ENCODE results near the gene GOLGA8H. TPM values are rescaled to one million over a fixed set of nuclear protein-coding genes. Genes with fewer than 3 reads are reported as not detected.
A peak's percentile ranks its signal among the peaks of the same experiment; 100 is the strongest.
"Not testable (repeated sequence)": the region's sequence is repeated elsewhere in the genome, so short reads cannot be mapped to it uniquely, and the experiment has no call there.

Gene GOLGA8H
- total RNA-seq (2012; rRNA removed) = not detected in 2 replicates

DNA sequence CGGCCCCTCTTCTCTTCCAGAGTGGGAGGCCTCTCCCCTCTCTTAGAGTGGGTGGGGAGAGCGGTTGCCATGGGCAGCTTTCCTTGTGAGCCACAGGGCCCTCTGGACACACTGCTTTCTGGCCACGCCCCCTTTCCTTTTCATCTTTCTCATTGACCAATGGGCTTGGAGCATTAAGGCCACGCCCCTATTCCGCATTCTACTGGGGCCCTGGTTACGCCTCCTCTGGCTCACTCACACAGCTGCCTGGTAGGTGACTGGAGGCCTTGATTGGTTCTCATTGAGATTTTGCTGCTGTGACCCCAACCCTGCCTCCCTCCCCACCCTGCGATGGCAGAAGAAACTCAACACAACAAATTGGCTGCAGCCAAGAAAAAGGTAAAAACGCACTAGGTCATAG lies at the start of gene GOLGA8H:
Gene GOLGA8H (plus strand): TSS at position 233 of the 400 bp plus-strand sequence. CDS start 98 bp downstream, at position 331.
- H3K27me3 ChIP-seq (ENCODE audit: control insufficient read depth, insufficient read depth, low read length); H3K4me2 ChIP-seq (ENCODE audit: low read length); H3K36me3 ChIP-seq (ENCODE audit: insufficient read depth, low read length); H3K4me1 ChIP-seq (ENCODE audit: control insufficient read depth, insufficient read depth, low read length); H3K9ac ChIP-seq (ENCODE audit: low read depth, low read length); H3K4me3 ChIP-seq (ENCODE audit: low read length); H3K9me3 ChIP-seq (replicated peaks; ENCODE audit: low read length): not testable (repeated sequence)

- H3K36me3 ChIP-seq (ENCODE audit: insufficient read depth, low read length); H3K9me3 ChIP-seq (replicated peaks; ENCODE audit: low read length); H3K4me2 ChIP-seq (ENCODE audit: low read length); H3K9ac ChIP-seq (ENCODE audit: low read depth, low read length); H3K27me3 ChIP-seq (ENCODE audit: control insufficient read depth, insufficient read depth, low read length); H3K4me3 ChIP-seq (ENCODE audit: low read length); H3K4me1 ChIP-seq (ENCODE audit: control insufficient read depth, insufficient read depth, low read length): not testable (repeated sequence)
Measured at GRCh38 chr15:30566949-30567348, 36.9 kb upstream of the GOLGA8H start.

DNA sequence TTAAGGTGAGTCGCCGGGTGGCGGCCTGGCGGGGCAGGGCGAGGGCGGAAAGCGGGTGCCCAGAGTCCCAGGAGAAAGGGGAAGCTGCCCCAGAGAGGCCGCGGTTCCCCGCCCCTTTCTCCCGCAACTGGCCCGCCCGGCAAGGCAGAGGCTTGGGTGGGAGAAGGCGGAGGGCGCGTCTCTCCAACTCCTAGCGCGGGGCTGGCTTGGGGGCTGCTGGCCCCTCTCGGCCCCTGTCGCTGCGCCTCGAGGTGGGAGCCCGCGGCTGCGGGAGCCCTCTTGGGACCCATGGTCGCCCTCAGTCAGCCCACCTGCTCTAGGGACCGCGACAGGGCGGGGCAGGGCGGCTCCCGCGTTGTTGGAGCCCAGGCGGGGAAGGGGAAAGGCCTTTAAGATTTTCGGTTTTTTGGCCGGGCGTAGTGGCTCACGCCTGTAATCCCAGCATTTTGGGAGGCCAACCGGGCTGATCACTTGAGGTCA lies 30.8 kb upstream of the GOLGA8H start:
- not testable (repeated sequence) for H3K4me2 ChIP-seq (ENCODE audit: low read length); H3K9ac ChIP-seq (ENCODE audit: low read depth, low read length); H3K4me3 ChIP-seq (ENCODE audit: low read length); H3K36me3 ChIP-seq (ENCODE audit: insufficient read depth, low read length); H3K27me3 ChIP-seq (ENCODE audit: control insufficient read depth, insufficient read depth, low read length); H3K9me3 ChIP-seq (replicated peaks; ENCODE audit: low read length); H3K4me1 ChIP-seq (ENCODE audit: control insufficient read depth, insufficient read depth, low read length)

GRCh38 chr15:30579394-30579970 lies 24.3 kb upstream of the GOLGA8H start:
- H3K4me1 ChIP-seq (ENCODE audit: control insufficient read depth, insufficient read depth, low read length) = not testable (repeated sequence)

GRCh38 chr15:30580716-30581115 lies 23.1 kb upstream of the GOLGA8H start:
- not testable (repeated sequence) for H3K9me3 ChIP-seq (replicated peaks; ENCODE audit: low read length); H3K36me3 ChIP-seq (ENCODE audit: insufficient read depth, low read length); H3K4me2 ChIP-seq (ENCODE audit: low read length); H3K9ac ChIP-seq (ENCODE audit: low read depth, low read length); H3K4me3 ChIP-seq (ENCODE audit: low read length); H3K4me1 ChIP-seq (ENCODE audit: control insufficient read depth, insufficient read depth, low read length); H3K27me3 ChIP-seq (ENCODE audit: control insufficient read depth, insufficient read depth, low read length)

More at GRCh38 chr15:30579394-30579970, 24.3 kb upstream of the GOLGA8H start:
- not testable (repeated sequence) for H3K4me3 ChIP-seq (ENCODE audit: low read length); H3K4me2 ChIP-seq (ENCODE audit: low read length); H3K27me3 ChIP-seq (ENCODE audit: control insufficient read depth, insufficient read depth, low read length); H3K9me3 ChIP-seq (replicated peaks; ENCODE audit: low read length); H3K9ac ChIP-seq (ENCODE audit: low read depth, low read length); H3K36me3 ChIP-seq (ENCODE audit: insufficient read depth, low read length)

DNA sequence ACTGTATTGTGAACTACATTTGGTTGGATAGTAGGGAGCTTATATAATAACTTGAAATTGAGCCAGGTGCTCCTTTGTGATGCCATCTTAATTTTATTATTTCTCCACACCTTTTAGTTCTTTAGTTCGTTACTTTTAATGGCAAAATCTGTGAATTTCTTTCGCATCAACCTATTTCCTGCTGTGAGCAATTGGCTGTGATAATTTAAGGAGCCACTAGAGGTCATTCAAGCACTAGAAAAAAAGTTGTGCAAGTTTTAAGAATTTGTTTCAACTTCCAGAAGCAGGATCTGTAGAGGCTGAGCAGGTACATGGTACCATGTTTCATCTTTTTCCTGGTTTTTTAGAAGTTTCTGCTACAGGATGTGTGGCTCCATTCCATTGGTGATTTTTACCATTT lies 4.9 kb upstream of the GOLGA8H start:
- not testable (repeated sequence) for H3K9ac ChIP-seq (ENCODE audit: low read depth, low read length); H3K9me3 ChIP-seq (replicated peaks; ENCODE audit: low read length); H3K27me3 ChIP-seq (ENCODE audit: control insufficient read depth, insufficient read depth, low read length); H3K4me3 ChIP-seq (ENCODE audit: low read length); H3K4me2 ChIP-seq (ENCODE audit: low read length); H3K36me3 ChIP-seq (ENCODE audit: insufficient read depth, low read length); H3K4me1 ChIP-seq (ENCODE audit: control insufficient read depth, insufficient read depth, low read length)

GRCh38 chr15:30612271-30612670 lies 8.4 kb downstream of the GOLGA8H start:
- not testable (repeated sequence) for H3K9me3 ChIP-seq (replicated peaks; ENCODE audit: low read length); H3K4me2 ChIP-seq (ENCODE audit: low read length); H3K9ac ChIP-seq (ENCODE audit: low read depth, low read length); H3K27me3 ChIP-seq (ENCODE audit: control insufficient read depth, insufficient read depth, low read length); H3K4me1 ChIP-seq (ENCODE audit: control insufficient read depth, insufficient read depth, low read length); H3K4me3 ChIP-seq (ENCODE audit: low read length); H3K36me3 ChIP-seq (ENCODE audit: insufficient read depth, low read length)

DNA sequence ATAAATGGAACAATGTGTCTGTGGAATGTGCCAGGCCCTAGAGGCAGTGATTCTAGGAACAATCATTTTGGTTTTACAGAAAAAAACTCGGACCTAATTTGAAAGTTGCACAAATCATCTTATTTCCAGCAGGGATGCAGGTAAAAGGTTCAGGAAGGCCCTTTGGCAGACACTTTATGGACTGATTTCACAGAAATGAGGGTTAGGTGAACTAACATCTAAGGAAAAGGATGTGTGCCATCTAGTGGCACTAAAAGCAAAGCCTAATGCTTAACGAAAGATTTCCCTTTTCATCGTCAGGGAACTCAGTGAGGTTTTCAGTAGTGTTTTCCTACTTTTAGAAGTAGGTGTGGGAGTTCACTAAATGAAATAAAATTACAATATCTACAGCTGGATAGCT lies 17.5 kb downstream of the GOLGA8H start:
- not testable (repeated sequence) for H3K4me1 ChIP-seq (ENCODE audit: control insufficient read depth, insufficient read depth, low read length); H3K27me3 ChIP-seq (ENCODE audit: control insufficient read depth, insufficient read depth, low read length); H3K9ac ChIP-seq (ENCODE audit: low read depth, low read length); H3K4me3 ChIP-seq (ENCODE audit: low read length); H3K4me2 ChIP-seq (ENCODE audit: low read length); H3K9me3 ChIP-seq (replicated peaks; ENCODE audit: low read length); H3K36me3 ChIP-seq (ENCODE audit: insufficient read depth, low read length)

- H3K36me3 ChIP-seq (ENCODE audit: insufficient read depth, low read length); H3K4me1 ChIP-seq (ENCODE audit: control insufficient read depth, insufficient read depth, low read length); H3K27me3 ChIP-seq (ENCODE audit: control insufficient read depth, insufficient read depth, low read length); H3K9me3 ChIP-seq (replicated peaks; ENCODE audit: low read length): not testable (repeated sequence)
- Histone ChIP-seq H3K4me2 (ENCODE audit: low read length) (peak within 1 kb of the TSS; percentile 76), H3K4me3 (ENCODE audit: low read length) (peak within 1 kb of the TSS; percentile 70), H3K9ac (ENCODE audit: low read depth, low read length) (peak within 1 kb of the TSS; percentile 88)
Measured at GRCh38 chr15:30625436-30626193, 21.8 kb downstream of the GOLGA8H start, which contains the start of gene ARHGAP11B. Gene ARHGAP11B (plus strand): TSS chr15:30626128.

GRCh38 chr15:30626194-30626565 lies 22.4 kb downstream of the GOLGA8H start:
- not testable (repeated sequence) for H3K9me3 ChIP-seq (replicated peaks; ENCODE audit: low read length); H3K4me1 ChIP-seq (ENCODE audit: control insufficient read depth, insufficient read depth, low read length); H3K36me3 ChIP-seq (ENCODE audit: insufficient read depth, low read length); H3K27me3 ChIP-seq (ENCODE audit: control insufficient read depth, insufficient read depth, low read length)
- peak overlapping the region; percentile 76 for H3K4me2 ChIP-seq (ENCODE audit: low read length)
- peak overlapping the region; percentile 70 for H3K4me3 ChIP-seq (ENCODE audit: low read length)
- peak overlapping the region; percentile 88 for H3K9ac ChIP-seq (ENCODE audit: low read depth, low read length)

DNA sequence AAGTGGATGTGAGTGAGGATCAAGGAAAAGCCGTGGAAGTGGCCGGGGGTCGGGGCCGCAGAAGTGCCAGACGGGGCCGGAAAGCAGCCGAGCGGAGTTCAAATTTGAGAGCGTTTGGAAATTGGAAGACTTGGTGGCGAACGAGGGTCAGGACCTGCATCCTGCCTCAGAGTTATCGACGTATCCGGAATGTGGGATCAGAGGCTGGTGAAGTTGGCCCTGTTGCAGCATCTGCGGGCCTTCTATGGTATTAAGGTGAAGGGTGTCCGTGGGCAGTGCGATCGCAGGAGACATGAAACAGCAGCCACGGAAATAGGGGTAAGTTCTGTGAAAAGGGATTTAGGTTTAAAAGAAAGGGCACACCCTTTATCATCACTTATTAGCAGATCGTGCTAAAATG lies 22.8 kb downstream of the GOLGA8H start:
- H3K27me3 ChIP-seq (ENCODE audit: control insufficient read depth, insufficient read depth, low read length); H3K9me3 ChIP-seq (replicated peaks; ENCODE audit: low read length); H3K4me1 ChIP-seq (ENCODE audit: control insufficient read depth, insufficient read depth, low read length); H3K36me3 ChIP-seq (ENCODE audit: insufficient read depth, low read length): not testable (repeated sequence)
- peak overlapping the region; percentile 88 for H3K9ac ChIP-seq (ENCODE audit: low read depth, low read length)
- peak overlapping the region; percentile 76 for H3K4me2 ChIP-seq (ENCODE audit: low read length)
- H3K4me3 ChIP-seq (ENCODE audit: low read length) = peak overlapping the region; percentile 70
